Keratinocyte (primary cell): ENCODE results near the gene SLC7A6. TPM values are rescaled to one million over a fixed set of nuclear protein-coding genes. Genes with fewer than 3 reads are reported as not detected.

ENCODE experiments used
- DNase-seq: peaks from one replicate; pipeline ENCODE4 v3.0.0-alpha.2; 2011; ENCODE audit warnings: low read depth, missing footprints, low spot score
- FAIRE-seq: peaks from 2 replicates; lab custom pipeline; 2011; peaks lifted over from hg19 to GRCh38; lab: Jason Lieb, UNC
- H2AFZ ChIP-seq: 2 replicates; pipeline ENCODE4 v1.6.0; 2012; ENCODE audit warnings: low read length, control low read depth, inconsistent platforms; ENCODE audit not compliant: control insufficient read depth
- H3K27ac ChIP-seq: 2 replicates; pipeline ENCODE4 v1.5.1; 2011; ENCODE audit warnings: low read length; ENCODE audit not compliant: control insufficient read depth, insufficient read depth
- H3K27me3 ChIP-seq: 3 replicates; pipeline ENCODE4 v1.6.0; 2011; ENCODE audit warnings: low read length; ENCODE audit not compliant: control insufficient read depth, insufficient read depth; ENCODE audit errors: extremely low read depth
- H3K36me3 ChIP-seq, 2 experiments: 2 replicates in 1 of 2; 3 replicates in 1 of 2; pipeline ENCODE4 v1.5.1; 2011; ENCODE audit warnings: low read length in 2 of 2, mild to moderate bottlenecking in 1 of 2; ENCODE audit not compliant: control insufficient read depth in 2 of 2, insufficient read depth in 2 of 2; ENCODE audit errors: extremely low read depth in 1 of 2
- H3K4me1 ChIP-seq: 3 replicates; pipeline ENCODE4 v1.5.1; 2011; ENCODE audit warnings: low read length; ENCODE audit not compliant: control insufficient read depth, insufficient read depth; ENCODE audit errors: extremely low read depth
- H3K4me2 ChIP-seq: 3 replicates; pipeline ENCODE4 v1.6.0; 2011; ENCODE audit warnings: low read depth, low read length; ENCODE audit not compliant: control insufficient read depth, insufficient read depth; ENCODE audit errors: extremely low read depth
- H3K4me3 ChIP-seq, 3 experiments: fragments of 200-600 bp in 1 of 3; sonication (generic) in 1 of 3; 2 replicates in 2 of 3; 3 replicates in 1 of 3; pipeline ENCODE4 v1.5.1; 2011 to 2016; ENCODE audit warnings: low read length in 3 of 3, mild to moderate bottlenecking in 3 of 3, control low read depth in 2 of 3, inconsistent platforms in 1 of 3, low read depth in 1 of 3, mixed read lengths in 1 of 3, mixed run types in 1 of 3, moderate library complexity in 1 of 3; ENCODE audit not compliant: control insufficient read depth in 2 of 3, insufficient read depth in 2 of 3; ENCODE audit errors: extremely low read depth in 1 of 3
- H3K79me2 ChIP-seq: 2 replicates; pipeline ENCODE4 v1.6.0; 2012; ENCODE audit warnings: low read length; ENCODE audit not compliant: control insufficient read depth, insufficient read depth
- H3K9ac ChIP-seq: 3 replicates; pipeline ENCODE4 v1.6.0; 2011; ENCODE audit warnings: low read length; ENCODE audit not compliant: control insufficient read depth, insufficient read depth; ENCODE audit errors: extremely low read depth
- H3K9me1 ChIP-seq: 3 replicates; pipeline ENCODE4 v1.6.0; 2011; ENCODE audit warnings: low read length; ENCODE audit not compliant: control insufficient read depth, insufficient read depth; ENCODE audit errors: extremely low read depth
- H3K9me3 ChIP-seq: 2 replicates; pipeline ENCODE4 v1.5.1; 2012; ENCODE audit warnings: low read depth, low read length; ENCODE audit not compliant: control insufficient read depth
- H4K20me1 ChIP-seq: 3 replicates; pipeline ENCODE4 v1.6.0; 2011; ENCODE audit warnings: low read length; ENCODE audit not compliant: control insufficient read depth, insufficient read depth; ENCODE audit errors: extremely low read depth
- CTCF ChIP-seq, 3 experiments: IDR thresholded peaks in 1 of 3; conservative IDR thresholded peaks in 1 of 3; optimal IDR thresholded peaks in 1 of 3; 2 replicates in 2 of 3; 3 replicates in 1 of 3; pipeline versions ENCODE3 to v1.5.1; 2011; ENCODE audit warnings: low read length in 3 of 3, mild to moderate bottlenecking in 3 of 3, moderate library complexity in 2 of 3, control low read depth in 1 of 3, inconsistent platforms in 1 of 3; ENCODE audit not compliant: insufficient read depth in 2 of 3; ENCODE audit errors: extremely low read depth in 1 of 3
- EZH2 ChIP-seq: IDR thresholded peaks from one replicate; pipeline ENCODE4 v1.6.1; 2012; ENCODE audit warnings: inconsistent platforms, mild to moderate bottlenecking, low read length, moderate library complexity
- dilution Hi-C: fragments of 300-500 bp; cut with MboI; formaldehyde crosslinking; loops from one replicate; pipeline ENCODE4 v1.7.0; 2020; ENCODE audit warnings: low sequenced_read_pairs; ENCODE audit not compliant: extremely low pct_ligation_motif_present
- polyA plus RNA-seq, 5 experiments: library from polyadenylated mRNA; depleted of rRNA in 3 of 5; stranded (reverse) in 3 of 5; stranded (forward) in 1 of 5; unstranded in 1 of 5; fragments of >200 nt; gene quantifications; 1 replicate in 1 of 5; 2 replicates in 3 of 5; 3 replicates in 1 of 5; pipeline versions ENCODE4 v1.2.1 to v1.2.3, GENCODE V29; 2011 to 2012; ENCODE audit warnings: missing spikeins in 2 of 5, low read depth in 1 of 5, low replicate concordance in 1 of 5

Gene SLC7A6
- polyA plus RNA-seq, 1 donor (not counting 4 experiments of a cell fraction or from before 2014, with no cell fraction given) = 43.4 TPM

- Histone ChIP-seq H3K27me3 (no peaks in the 10 kb centered on the region), H3K9me1 (peaks cover 3% of the 10 kb centered on the region), H3K9ac (peak overlapping the region; percentile 89), H3K4me2 (peak overlapping the region; percentile 97), H3K4me1 (peaks cover 29% of the 10 kb centered on the region), H2AFZ (peak overlapping the region; percentile 36), H3K9me3 (no peaks in the 10 kb centered on the region), H3K27ac (peak overlapping the region; percentile 93), H3K36me3 (peaks cover 11 to 27% of the 10 kb centered on the region in 2 experiments), H3K4me3 (peak overlapping the region; percentile 64 to 85 (median 83)), H3K79me2 (peaks cover 35% of the 10 kb centered on the region), H4K20me1 (peaks cover 18% of the 10 kb centered on the region)
- FAIRE-seq (no peak), DNase-seq (no peak)
- dilution Hi-C loops = no loop called here
- TF ChIP-seq EZH2 = no peak
- no peak for TF ChIP-seq CTCF (optimal IDR thresholded peaks at IDR 0.05 in 1 of 3, IDR thresholded peaks at IDR 0.05 in 1 of 3, conservative IDR thresholded peaks at IDR 0.05 in 1 of 3; ENCODE audit: extremely low read depth in 1 of 3, insufficient read depth in 2 of 3, low read length in 3 of 3)
These were observed 27.5 kb upstream of the SLC7A6 start for GRCh38 chr16:68236826-68237242.

- peak; percentile 91 for DNase-seq
- H3K36me3 ChIP-seq = peaks cover 6 to 20% of the 10 kb centered on the region in 2 experiments
- peaks cover 18% of the 10 kb centered on the region for H4K20me1 ChIP-seq
- peaks cover 29% of the 10 kb centered on the region for H3K4me1 ChIP-seq
- peak; percentile 74 for FAIRE-seq
- no peaks in the 10 kb centered on the region for H3K9me3 ChIP-seq
- H2AFZ ChIP-seq = peak overlapping the region; percentile 94
- peak overlapping the region; percentile 69 to 85 (median 83) for H3K4me3 ChIP-seq
- dilution Hi-C loops = no loop called here
- peak overlapping the region; percentile 97 for H3K4me2 ChIP-seq
- H3K27ac ChIP-seq = peak overlapping the region; percentile 93
- TF ChIP-seq EZH2 (no peak), CTCF (optimal IDR thresholded peaks at IDR 0.05 in 1 of 3, IDR thresholded peaks at IDR 0.05 in 1 of 3, conservative IDR thresholded peaks at IDR 0.05 in 1 of 3; ENCODE audit: extremely low read depth in 1 of 3, insufficient read depth in 2 of 3, low read length in 3 of 3) (no peak)
- peak overlapping the region; percentile 89 for H3K9ac ChIP-seq
- H3K27me3 ChIP-seq = no peaks in the 10 kb centered on the region
- peaks cover 31% of the 10 kb centered on the region for H3K79me2 ChIP-seq
- peaks cover 3% of the 10 kb centered on the region for H3K9me1 ChIP-seq
These were observed 26.9 kb upstream of the SLC7A6 start for GRCh38 chr16:68237243-68238028.
